Measurements from ENCODE around the gene RIPOR1.
"Not testable (repeated sequence)": the region's sequence is repeated elsewhere in the genome, so short reads cannot be mapped to it uniquely, and the experiment has no call there.

RIPOR1 gene

GRCh38 chr16:67517661-67518423, 10.8 kb upstream of the RIPOR1 start:
- no peak for DNase-seq

GRCh38 chr16:67518676-67519075, 10.0 kb upstream of the RIPOR1 start:
- DNase-seq, result no peak

- DNase-seq, result no peak
Observed at GRCh38 chr16:67519242-67519641, 9.4 kb upstream of the RIPOR1 start.

- DNase-seq, result peak; percentile 87 to 99 (median 92)
Observed at GRCh38 chr16:67521095-67521804, 7.4 kb upstream of the RIPOR1 start.

- no peak for DNase-seq
Observed at GRCh38 chr16:67525176-67525860, 3.3 kb upstream of the RIPOR1 start.

GRCh38 chr16:67526149-67526791, 2.4 kb upstream of the RIPOR1 start:
- DNase-seq, result no peak

- DNase-seq, result no peak
Observed at GRCh38 chr16:67528870-67529581, 397 bp downstream of the RIPOR1 start.

GRCh38 chr16:67529582-67530012, 968 bp downstream of the RIPOR1 start:
- DNase-seq, result no peak

- DNase-seq, result peak in 1 of 4 experiments; percentile 22
Observed at GRCh38 chr16:67530013-67530939, 1.6 kb downstream of the RIPOR1 start.

GRCh38 chr16:67531247-67531646, 2.6 kb downstream of the RIPOR1 start:
- no peak for DNase-seq

- no peak for DNase-seq
Observed at GRCh38 chr16:67533024-67533560, 4.5 kb downstream of the RIPOR1 start.

- not testable (repeated sequence) for DNase-seq
Observed at GRCh38 chr16:67533987-67534386, 5.4 kb downstream of the RIPOR1 start.

GRCh38 chr16:67534431-67534830, 5.8 kb downstream of the RIPOR1 start:
- no peak for DNase-seq

- no peak for DNase-seq
Observed at GRCh38 chr16:67535201-67535600, 6.6 kb downstream of the RIPOR1 start.

- DNase-seq, result peak in 1 of 4 experiments; percentile 16
Observed at GRCh38 chr16:67537270-67537635, 8.6 kb downstream of the RIPOR1 start.

- peak in 3 of 4 experiments; percentile 26 to 60 (median 58) for DNase-seq
Observed at GRCh38 chr16:67537636-67538591, 9.3 kb downstream of the RIPOR1 start.

- DNase-seq, result no peak
Observed at GRCh38 chr16:67538666-67539101, 10.1 kb downstream of the RIPOR1 start.

- DNase-seq, result no peak
Observed at GRCh38 chr16:67539271-67539670, 10.6 kb downstream of the RIPOR1 start.
